HEK293 (cell line): Measurements from ENCODE around the gene DDIT4.

Source experiments
- CTCF ChIA-PET: fragments of 350-600 bp; formaldehyde crosslinking; extraction: SDS; loops from one replicate; lab custom pipeline; 2021; ENCODE audit warnings: antibody characterized with exemption; lab: Yijun Ruan, JAX
- POLR2A ChIA-PET: fragments of 300-600 bp; formaldehyde crosslinking; extraction: SDS; loops from one replicate; lab custom pipeline; 2020; ENCODE audit warnings: antibody characterized with exemption, inconsistent platforms; lab: Yijun Ruan, JAX
- H3K27ac ChIP-seq: fragments of 200-500 bp; sonication (Bioruptor generic); 2 replicates; pipeline ENCODE4 v1.5.1; 2014; ENCODE audit warnings: low read depth, low read length, control low read depth, inconsistent platforms; ENCODE audit errors: extremely low read depth
- H3K36me3 ChIP-seq, 2 experiments: fragments of 200-500 bp in 1 of 2; sonication (Bioruptor generic) in 1 of 2; 1 replicate in 1 of 2; 2 replicates in 1 of 2; pipeline ENCODE4 v1.5.1; 2014 to 2017; ENCODE audit warnings: inconsistent platforms in 2 of 2, low read length in 2 of 2; ENCODE audit not compliant: control insufficient read depth in 2 of 2, insufficient read depth in 1 of 2
- H3K4me1 ChIP-seq: fragments of 200-500 bp; sonication (Bioruptor generic); 2 replicates; pipeline ENCODE4 v1.5.1; 2014; ENCODE audit warnings: mild to moderate bottlenecking, low read length, inconsistent platforms; ENCODE audit not compliant: control insufficient read depth, insufficient read depth
- H3K4me3 ChIP-seq: 2 replicates; pipeline ENCODE4 v1.5.1; 2011; ENCODE audit warnings: low read depth, mild to moderate bottlenecking, control low read depth, low read length, moderate library complexity
- H3K9me3 ChIP-seq: fragments of 200-500 bp; sonication (Bioruptor generic); 2 replicates; pipeline ENCODE4 v1.5.1; 2014; ENCODE audit warnings: low read depth, low read length, inconsistent platforms; ENCODE audit not compliant: control insufficient read depth, insufficient read depth
- FEZF1 ChIP-seq: fragments of 450-650 bp; formaldehyde crosslinking; IDR thresholded peaks from 2 replicates; pipeline ENCODE4 v1.5.1; 2016; ENCODE audit warnings: missing biosample characterization, missing genetic modification characterization
- KLF8 ChIP-seq: fragments of 450-650 bp; formaldehyde crosslinking; IDR thresholded peaks from 2 replicates; pipeline ENCODE4 v1.5.1; 2016; ENCODE audit warnings: missing biosample characterization, missing genetic modification characterization
- PRDM2 ChIP-seq: fragments of 450-650 bp; formaldehyde crosslinking; IDR thresholded peaks from 2 replicates; pipeline ENCODE4 v1.5.1; 2016; ENCODE audit warnings: missing biosample characterization, missing genetic modification characterization, borderline replicate concordance
- SCRT1 ChIP-seq: fragments of 450-650 bp; formaldehyde crosslinking; IDR thresholded peaks from 2 replicates; pipeline ENCODE4 v1.5.1; 2016; ENCODE audit warnings: missing biosample characterization, missing genetic modification characterization, borderline replicate concordance
- SCRT2 ChIP-seq: fragments of 450-650 bp; formaldehyde crosslinking; IDR thresholded peaks from 2 replicates; pipeline ENCODE4 v1.5.1; 2016; ENCODE audit warnings: missing biosample characterization, missing genetic modification characterization
- WT1 ChIP-seq: fragments of 450-650 bp; formaldehyde crosslinking; IDR thresholded peaks from 2 replicates; pipeline ENCODE4 v1.5.1; 2016; ENCODE audit warnings: missing biosample characterization, missing genetic modification characterization
- ZBTB1 ChIP-seq: fragments of 450-650 bp; formaldehyde crosslinking; IDR thresholded peaks from 2 replicates; pipeline ENCODE4 v1.5.1; 2016; ENCODE audit warnings: missing biosample characterization, missing genetic modification characterization
- ZEB2 ChIP-seq: fragments of 450-650 bp; formaldehyde crosslinking; IDR thresholded peaks from 2 replicates; pipeline ENCODE4 v1.5.1; 2016; ENCODE audit warnings: missing biosample characterization, missing genetic modification characterization
- ZFHX2 ChIP-seq: fragments of 450-650 bp; formaldehyde crosslinking; conservative IDR thresholded peaks from 2 replicates; pipeline ENCODE4 v1.5.1; 2016; ENCODE audit warnings: missing biosample characterization, missing genetic modification characterization
- ZFP37 ChIP-seq: fragments of 450-650 bp; formaldehyde crosslinking; IDR thresholded peaks from 2 replicates; pipeline ENCODE4 v1.5.1; 2016; ENCODE audit warnings: missing biosample characterization, missing genetic modification characterization
- ZNF155 ChIP-seq: fragments of 450-650 bp; formaldehyde crosslinking; IDR thresholded peaks from 2 replicates; pipeline ENCODE4 v1.5.1; 2016; ENCODE audit warnings: missing biosample characterization, missing genetic modification characterization
- ZNF18 ChIP-seq: fragments of 450-650 bp; formaldehyde crosslinking; IDR thresholded peaks from 2 replicates; pipeline ENCODE4 v1.5.1; 2016; ENCODE audit warnings: missing biosample characterization, missing genetic modification characterization
- ZNF223 ChIP-seq: fragments of 450-650 bp; formaldehyde crosslinking; IDR thresholded peaks from 2 replicates; pipeline ENCODE4 v1.5.1; 2016; ENCODE audit warnings: missing biosample characterization, missing genetic modification characterization
- ZNF391 ChIP-seq: fragments of 450-650 bp; formaldehyde crosslinking; IDR thresholded peaks from 2 replicates; pipeline ENCODE4 v1.5.1; 2016; ENCODE audit warnings: low read depth, missing biosample characterization, missing genetic modification characterization, borderline replicate concordance
- ZNF449 ChIP-seq: fragments of 450-650 bp; formaldehyde crosslinking; IDR thresholded peaks from 2 replicates; pipeline ENCODE4 v1.5.1; 2017; ENCODE audit warnings: missing biosample characterization, mild to moderate bottlenecking, missing genetic modification characterization, moderate library complexity
- ZNF530 ChIP-seq: fragments of 450-650 bp; formaldehyde crosslinking; IDR thresholded peaks from 2 replicates; pipeline ENCODE4 v1.5.1; 2016; ENCODE audit warnings: low read depth, missing biosample characterization, missing genetic modification characterization
- ZNF610 ChIP-seq: fragments of 450-650 bp; formaldehyde crosslinking; IDR thresholded peaks from 2 replicates; pipeline ENCODE4 v1.5.1; 2016; ENCODE audit warnings: missing biosample characterization, missing genetic modification characterization, borderline replicate concordance
- ZNF621 ChIP-seq: fragments of 450-650 bp; formaldehyde crosslinking; IDR thresholded peaks from 2 replicates; pipeline ENCODE4 v1.5.1; 2017; ENCODE audit warnings: missing biosample characterization, missing genetic modification characterization
- ZNF626 ChIP-seq: fragments of 450-650 bp; sonication (Bioruptor Pico); formaldehyde crosslinking; IDR thresholded peaks from 2 replicates; pipeline ENCODE4 v1.5.1; 2018; ENCODE audit warnings: missing biosample characterization, missing genetic modification characterization, inconsistent platforms
- ZNF791 ChIP-seq: fragments of 450-650 bp; formaldehyde crosslinking; IDR thresholded peaks from 2 replicates; pipeline ENCODE4 v1.5.1; 2016; ENCODE audit warnings: missing biosample characterization, missing genetic modification characterization
- ZNF843 ChIP-seq: fragments of 450-650 bp; formaldehyde crosslinking; IDR thresholded peaks from 2 replicates; pipeline ENCODE4 v1.5.1; 2016; ENCODE audit warnings: missing biosample characterization, missing genetic modification characterization
- ZXDB ChIP-seq: fragments of 450-650 bp; formaldehyde crosslinking; IDR thresholded peaks from 2 replicates; pipeline ENCODE4 v1.5.1; 2016; ENCODE audit warnings: missing biosample characterization, missing genetic modification characterization
- TF ChIP-seq, protein P1 (sequence below): fragments of 450-650 bp; formaldehyde crosslinking; IDR thresholded peaks from 2 replicates; pipeline ENCODE4 v1.5.1; 2016; ENCODE audit warnings: missing biosample characterization, missing genetic modification characterization
- TF ChIP-seq, protein P2 (sequence below): fragments of 450-650 bp; formaldehyde crosslinking; optimal IDR thresholded peaks from 2 replicates; pipeline ENCODE3; 2016; ENCODE audit warnings: missing biosample characterization, mild to moderate bottlenecking, missing genetic modification characterization

Gene DDIT4

DNA sequence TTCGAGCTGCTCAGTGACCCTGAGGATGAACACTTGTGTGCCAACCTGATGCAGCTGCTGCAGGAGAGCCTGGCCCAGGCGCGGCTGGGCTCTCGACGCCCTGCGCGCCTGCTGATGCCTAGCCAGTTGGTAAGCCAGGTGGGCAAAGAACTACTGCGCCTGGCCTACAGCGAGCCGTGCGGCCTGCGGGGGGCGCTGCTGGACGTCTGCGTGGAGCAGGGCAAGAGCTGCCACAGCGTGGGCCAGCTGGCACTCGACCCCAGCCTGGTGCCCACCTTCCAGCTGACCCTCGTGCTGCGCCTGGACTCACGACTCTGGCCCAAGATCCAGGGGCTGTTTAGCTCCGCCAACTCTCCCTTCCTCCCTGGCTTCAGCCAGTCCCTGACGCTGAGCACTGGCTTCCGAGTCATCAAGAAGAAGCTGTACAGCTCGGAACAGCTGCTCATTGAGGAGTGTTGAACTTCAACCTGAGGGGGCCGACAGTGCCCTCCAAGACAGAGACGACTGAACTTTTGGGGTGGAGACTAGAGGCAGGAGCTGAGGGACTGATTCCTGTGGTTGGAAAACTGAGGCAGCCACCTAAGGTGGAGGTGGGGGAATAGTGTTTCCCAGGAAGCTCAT is 1.1 kb downstream of the DDIT4 start (continued):
- TF ChIP-seq ZNF449 = no peak
- no peak for TF ChIP-seq ZNF626 (tag by site-specific recombination)
- TF ChIP-seq WT1 (tag by site-specific recombination) = no peak
- no peak for TF ChIP-seq ZNF155 (tag by site-specific recombination)
- TF ChIP-seq ZBTB1 (tag by site-specific recombination) = no peak
- no peak for TF ChIP-seq ZNF791
- TF ChIP-seq ZNF843 (tag by site-specific recombination) = 0 out of 2 replicates have a peak, but pooled peaks have one; percentile 39
- peak; percentile 23 for TF ChIP-seq SCRT2 (tag by site-specific recombination)
- no peak; the same call in 1 of the 2 replicates for TF ChIP-seq ZNF610 (tag by site-specific recombination)
- peak; percentile 6; the same call in 1 of the 2 replicates for TF ChIP-seq FEZF1 (tag by site-specific recombination)
- TF ChIP-seq ZFHX2 (tag by site-specific recombination) = 0 out of 2 replicates have a peak, but pooled peaks have one; percentile 7
- no peak for TF ChIP-seq ZFP37 (tag by site-specific recombination)
- TF ChIP-seq KLF8 (tag by site-specific recombination) = peak; percentile 60; the same call in 1 of the 2 replicates

DNA sequence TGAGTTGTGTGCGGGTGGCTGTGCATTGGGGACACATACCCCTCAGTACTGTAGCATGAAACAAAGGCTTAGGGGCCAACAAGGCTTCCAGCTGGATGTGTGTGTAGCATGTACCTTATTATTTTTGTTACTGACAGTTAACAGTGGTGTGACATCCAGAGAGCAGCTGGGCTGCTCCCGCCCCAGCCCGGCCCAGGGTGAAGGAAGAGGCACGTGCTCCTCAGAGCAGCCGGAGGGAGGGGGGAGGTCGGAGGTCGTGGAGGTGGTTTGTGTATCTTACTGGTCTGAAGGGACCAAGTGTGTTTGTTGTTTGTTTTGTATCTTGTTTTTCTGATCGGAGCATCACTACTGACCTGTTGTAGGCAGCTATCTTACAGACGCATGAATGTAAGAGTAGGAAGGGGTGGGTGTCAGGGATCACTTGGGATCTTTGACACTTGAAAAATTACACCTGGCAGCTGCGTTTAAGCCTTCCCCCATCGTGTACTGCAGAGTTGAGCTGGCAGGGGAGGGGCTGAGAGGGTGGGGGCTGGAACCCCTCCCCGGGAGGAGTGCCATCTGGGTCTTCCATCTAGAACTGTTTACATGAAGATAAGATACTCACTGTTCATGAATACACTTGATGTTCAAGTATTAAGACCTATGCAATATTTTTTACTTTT is 1.8 kb downstream of the DDIT4 start:
- Histone ChIP-seq H3K4me1 (peaks cover 7% of the 10 kb centered on the region), H3K4me3 (peak overlapping the region; percentile 65), H3K36me3 (peaks cover 0 to 16% of the 10 kb centered on the region in 2 experiments; a peak in 1 of 3 replicates), H3K27ac (peak overlapping the region; percentile 99), H3K9me3 (no peaks in the 10 kb centered on the region)
- ChIA-PET POLR2A (interaction anchor here (0.7 to 5.1 kb wide), 24 partner anchors 10 to 415 kb away, joined by 3 to 120 read pairs (median 8); partner anchors contain the start of genes ANAPC16 and ASCC1), CTCF (interaction anchor here (0.6 to 4.5 kb wide), 27 partner anchors 9 to 535 kb away, joined by 3 to 52 read pairs (median 5); no protein-coding TSS in a partner anchor)
- TF ChIP-seq ZNF391 (tag by site-specific recombination) = no peak
- no peak for TF ChIP-seq ZNF621
- TF ChIP-seq, protein P1, sequence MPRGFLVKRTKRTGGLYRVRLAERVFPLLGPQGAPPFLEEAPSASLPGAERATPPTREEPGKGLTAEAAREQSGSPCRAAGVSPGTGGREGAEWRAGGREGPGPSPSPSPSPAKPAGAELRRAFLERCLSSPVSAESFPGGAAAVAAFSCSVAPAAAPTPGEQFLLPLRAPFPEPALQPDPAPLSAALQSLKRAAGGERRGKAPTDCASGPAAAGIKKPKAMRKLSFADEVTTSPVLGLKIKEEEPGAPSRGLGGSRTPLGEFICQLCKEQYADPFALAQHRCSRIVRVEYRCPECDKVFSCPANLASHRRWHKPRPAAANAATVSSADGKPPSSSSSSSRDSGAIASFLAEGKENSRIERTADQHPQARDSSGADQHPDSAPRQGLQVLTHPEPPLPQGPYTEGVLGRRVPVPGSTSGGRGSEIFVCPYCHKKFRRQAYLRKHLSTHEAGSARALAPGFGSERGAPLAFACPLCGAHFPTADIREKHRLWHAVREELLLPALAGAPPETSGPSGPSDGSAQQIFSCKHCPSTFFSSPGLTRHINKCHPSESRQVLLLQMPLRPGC (tag by site-specific recombination) = no peak
- no peak for TF ChIP-seq ZNF223 (tag by site-specific recombination)
- TF ChIP-seq ZEB2 = no peak; the same call in 1 of the 2 replicates
- no peak for TF ChIP-seq SCRT1 (tag by site-specific recombination)
- TF ChIP-seq ZNF18 (tag by site-specific recombination) = no peak
- TF ChIP-seq, protein P2, sequence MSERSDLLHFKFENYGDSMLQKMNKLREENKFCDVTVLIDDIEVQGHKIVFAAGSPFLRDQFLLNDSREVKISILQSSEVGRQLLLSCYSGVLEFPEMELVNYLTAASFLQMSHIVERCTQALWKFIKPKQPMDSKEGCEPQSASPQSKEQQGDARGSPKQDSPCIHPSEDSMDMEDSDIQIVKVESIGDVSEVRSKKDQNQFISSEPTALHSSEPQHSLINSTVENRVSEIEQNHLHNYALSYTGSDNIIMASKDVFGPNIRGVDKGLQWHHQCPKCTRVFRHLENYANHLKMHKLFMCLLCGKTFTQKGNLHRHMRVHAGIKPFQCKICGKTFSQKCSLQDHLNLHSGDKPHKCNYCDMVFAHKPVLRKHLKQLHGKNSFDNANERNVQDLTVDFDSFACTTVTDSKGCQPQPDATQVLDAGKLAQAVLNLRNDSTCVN (tag by site-specific recombination) = no peak
- no peak for TF ChIP-seq ZXDB
- no peak for TF ChIP-seq ZNF530
- TF ChIP-seq PRDM2 (tag by site-specific recombination) = no peak
